GM23248 (cell line): ENCODE measurements around the gene HOMEZ.

Source experiments
- EZH2 ChIP-seq: fragments of 200-600 bp; sonication (generic); IDR thresholded peaks from 2 replicates; pipeline ENCODE4 v1.6.1; 2018; ENCODE audit warnings: antibody characterized with exemption, mild to moderate bottlenecking; ENCODE audit not compliant: insufficient read depth, poor library complexity, severe bottlenecking
- EZH2phosphoT487 ChIP-seq: fragments of 200-600 bp; sonication (generic); IDR thresholded peaks from 2 replicates; pipeline ENCODE4 v1.6.1; 2018; ENCODE audit warnings: antibody characterized with exemption, moderate library complexity, mild to moderate bottlenecking, low read depth; ENCODE audit not compliant: insufficient read depth

- TF ChIP-seq EZH2 (no peak), EZH2phosphoT487 (no peak)
These were observed 10.5 kb downstream of the HOMEZ start for GRCh38 chr14:23275412-23275811.
